GM23338 (cell line): ENCODE measurements around the gene MERTK. TPM values are rescaled to one million over a fixed set of nuclear protein-coding genes. Genes with fewer than 3 reads are reported as not detected.
"Not testable (repeated sequence)": the region's sequence is repeated elsewhere in the genome, so short reads cannot be mapped to it uniquely, and the experiment has no call there.

Experiments used
- ATAC-seq: fragments of 200-7000 bp; cut with Tn5 transposase; 3 replicates; pipeline ENCODE4 v1.9.1; 2020
- DNase-seq: peaks from one replicate; pipeline ENCODE4 v3.0.0-alpha.2; 2015; ENCODE audit warnings: low spot score
- H2AFZ ChIP-seq: fragments of 200-600 bp; sonication (generic); 2 replicates; pipeline ENCODE4 v1.8.0; 2016; ENCODE audit warnings: antibody characterized with exemption, mild to moderate bottlenecking, moderate library complexity
- H3F3A ChIP-seq: fragments of 200-600 bp; sonication (generic); replicated peaks from 2 replicates; pipeline ENCODE4 v1.8.0; 2017; ENCODE audit warnings: antibody characterized with exemption, mixed run types, low read depth
- H3K27ac ChIP-seq: fragments of 200-600 bp; sonication (generic); 2 replicates; pipeline ENCODE4 v1.6.1; 2016; ENCODE audit warnings: low read depth
- H3K27me3 ChIP-seq: fragments of 200-600 bp; sonication (generic); 2 replicates; pipeline ENCODE4 v1.8.0; 2016; ENCODE audit warnings: mild to moderate bottlenecking, mixed run types, moderate library complexity; ENCODE audit not compliant: insufficient read depth
- H3K36me3 ChIP-seq: fragments of 200-600 bp; sonication (generic); 2 replicates; pipeline ENCODE4 v1.8.0; 2016; ENCODE audit warnings: mild to moderate bottlenecking; ENCODE audit not compliant: insufficient read depth
- H3K4me1 ChIP-seq: fragments of 200-600 bp; sonication (generic); 2 replicates; pipeline ENCODE4 v1.8.0; 2016; ENCODE audit warnings: mild to moderate bottlenecking, moderate library complexity; ENCODE audit not compliant: insufficient read depth
- H3K4me2 ChIP-seq: fragments of 200-600 bp; sonication (generic); 2 replicates; pipeline ENCODE4 v1.7.1; 2017; ENCODE audit warnings: mixed run types
- H3K4me3 ChIP-seq: fragments of 200-600 bp; sonication (generic); 2 replicates; pipeline ENCODE4 v1.6.1; 2016; ENCODE audit warnings: mixed run types
- H3K79me2 ChIP-seq: fragments of 200-600 bp; sonication (generic); replicated peaks from 2 replicates; pipeline ENCODE4 v1.8.0; 2017; ENCODE audit warnings: mild to moderate bottlenecking; ENCODE audit not compliant: insufficient read depth
- H3K9me2 ChIP-seq: fragments of 200-600 bp; sonication (generic); 2 replicates; pipeline ENCODE4 v1.8.0; 2017; ENCODE audit not compliant: insufficient read depth
- H4K20me1 ChIP-seq: fragments of 200-600 bp; sonication (generic); replicated peaks from 2 replicates; pipeline ENCODE4 v1.8.0; 2017; ENCODE audit warnings: mild to moderate bottlenecking; ENCODE audit not compliant: insufficient read depth
- H3K27ac Mint-ChIP-seq: 2 replicates; pipeline ENCODE4 v1.8.0; 2020; ENCODE audit warnings: inconsistent platforms, mild to moderate bottlenecking, moderate library complexity, mixed read lengths
- H3K27me3 Mint-ChIP-seq: 3 replicates; pipeline ENCODE4 v1.8.0; 2022; ENCODE audit warnings: low read depth, mild to moderate bottlenecking, moderate library complexity, mixed read lengths, inconsistent platforms; ENCODE audit not compliant: insufficient read depth, poor library complexity
- H3K36me3 Mint-ChIP-seq: 3 replicates; pipeline ENCODE4 v1.8.0; 2021; ENCODE audit warnings: low read depth, mild to moderate bottlenecking, inconsistent platforms, moderate library complexity, mixed read lengths
- H3K4me1 Mint-ChIP-seq: 3 replicates; pipeline ENCODE4 v1.8.0; 2020; ENCODE audit warnings: mild to moderate bottlenecking, inconsistent platforms, mixed read lengths
- H3K4me3 Mint-ChIP-seq: 3 replicates; pipeline ENCODE4 v1.8.0; 2021; ENCODE audit warnings: moderate library complexity, mild to moderate bottlenecking, inconsistent platforms, mixed read lengths
- H3K9me3 Mint-ChIP-seq: 3 replicates; pipeline ENCODE4 v1.8.0; 2020; ENCODE audit warnings: moderate library complexity, mild to moderate bottlenecking, inconsistent platforms, mixed read lengths
- ETS1 ChIP-seq: IDR thresholded peaks from 2 replicates; pipeline ENCODE4 v1.6.1; 2016; ENCODE audit warnings: antibody characterized with exemption
- EZH2 ChIP-seq: fragments of 200-600 bp; sonication (generic); IDR thresholded peaks from one replicate; pipeline ENCODE4 v1.8.0; 2017; ENCODE audit warnings: antibody characterized with exemption, mild to moderate bottlenecking, low read depth; ENCODE audit not compliant: unreplicated experiment
- EZH2phosphoT487 ChIP-seq: fragments of 200-600 bp; sonication (generic); IDR thresholded peaks from one replicate; pipeline ENCODE4 v1.8.1; 2018; ENCODE audit warnings: antibody characterized with exemption; ENCODE audit not compliant: unreplicated experiment
- JUNB ChIP-seq: IDR thresholded peaks from one replicate; pipeline ENCODE4 v1.6.1; 2016; ENCODE audit warnings: antibody characterized with exemption; ENCODE audit not compliant: unreplicated experiment
- NANOG ChIP-seq: IDR thresholded peaks from 2 replicates; pipeline ENCODE4 v1.6.1; 2016; ENCODE audit warnings: antibody characterized with exemption, borderline replicate concordance
- POLR2AphosphoS5 ChIP-seq: IDR thresholded peaks from 2 replicates; pipeline ENCODE4 v1.6.1; 2016; ENCODE audit warnings: antibody characterized with exemption, low read depth
- ZNF114 ChIP-seq: fragments of 250-450 bp; sonication (Bioruptor Pico); IDR thresholded peaks from 2 replicates; pipeline ENCODE4 v1.5.0; 2020; ENCODE audit warnings: mild to moderate bottlenecking, moderate library complexity
- polyA plus RNA-seq: library from polyadenylated mRNA; unstranded; fragments of >200 nt; fragmentation: Nextera tagmentation; extraction: Ambion mirVana; gene quantifications from 2 replicates; pipeline ENCODE4 v1.2.1, GENCODE V29; 2016
- total RNA-seq: library from RNA; depleted of rRNA; stranded (reverse); fragments of >200 nt; shearing (Covaris generic); gene quantifications from 2 replicates; pipeline ENCODE4 v1.2.3, GENCODE V29; 2014
- TF ChIP-seq, protein P1 (sequence below), 2 experiments: fragments of 200-600 bp in 1 of 2; sonication (generic) in 1 of 2; conservative IDR thresholded peaks; 2 replicates each; pipeline versions ENCODE4 v1.5.1 to v1.6.1; 2016 to 2017; ENCODE audit warnings: antibody characterized with exemption in 2 of 2, low read depth in 2 of 2, mild to moderate bottlenecking in 2 of 2, moderate library complexity in 1 of 2

Gene MERTK
- total and polyA plus RNA-seq, 2 experiments from 2014 or later = 3.0 to 9.0 TPM

DNA sequence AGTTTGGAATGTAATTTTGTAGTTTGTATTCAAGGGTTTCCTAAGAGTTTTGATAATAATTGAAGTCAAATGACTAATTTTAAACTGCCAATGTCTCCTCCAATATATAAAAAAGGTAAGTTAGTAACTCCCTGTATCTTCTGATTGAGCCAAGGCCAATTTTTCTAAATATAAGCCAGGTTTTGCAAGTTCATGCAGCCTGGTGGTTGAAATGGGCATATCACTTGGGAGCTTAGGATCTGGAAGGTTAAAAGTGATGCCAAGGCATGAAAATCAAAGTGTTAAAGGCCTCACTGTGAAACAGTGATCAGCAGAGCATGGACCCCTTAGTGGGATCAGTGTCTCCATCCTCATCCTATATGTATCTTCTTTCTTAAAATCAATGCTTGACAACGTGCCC, 60.5 kb downstream of the MERTK start:
- Mint-ChIP-seq H3K27me3 (peaks cover 4% of the 10 kb centered on the region), H3K27ac (no peak overlapping the region), H3K4me1 (peaks cover 3% of the 10 kb centered on the region; the same call in 1 of the 3 replicates), H3K36me3 (no peaks in the 10 kb centered on the region), H3K9me3 (no peaks in the 10 kb centered on the region), H3K4me3 (no peak overlapping the region)
- H3K79me2 ChIP-seq = no peaks in the 10 kb centered on the region
- no peak overlapping the region for H3K27ac ChIP-seq
- no peak overlapping the region for H2AFZ ChIP-seq
- H3F3A ChIP-seq = no peaks in the 10 kb centered on the region
- H3K36me3 ChIP-seq = no peaks in the 10 kb centered on the region
- H3K27me3 ChIP-seq = no peaks in the 10 kb centered on the region
- no peak overlapping the region for H3K4me3 ChIP-seq
- 0 out of 2 replicates have a peak, but pooled peaks cover 5% of the 10 kb centered on the region for H3K9me2 ChIP-seq
- TF ChIP-seq, protein P1, sequence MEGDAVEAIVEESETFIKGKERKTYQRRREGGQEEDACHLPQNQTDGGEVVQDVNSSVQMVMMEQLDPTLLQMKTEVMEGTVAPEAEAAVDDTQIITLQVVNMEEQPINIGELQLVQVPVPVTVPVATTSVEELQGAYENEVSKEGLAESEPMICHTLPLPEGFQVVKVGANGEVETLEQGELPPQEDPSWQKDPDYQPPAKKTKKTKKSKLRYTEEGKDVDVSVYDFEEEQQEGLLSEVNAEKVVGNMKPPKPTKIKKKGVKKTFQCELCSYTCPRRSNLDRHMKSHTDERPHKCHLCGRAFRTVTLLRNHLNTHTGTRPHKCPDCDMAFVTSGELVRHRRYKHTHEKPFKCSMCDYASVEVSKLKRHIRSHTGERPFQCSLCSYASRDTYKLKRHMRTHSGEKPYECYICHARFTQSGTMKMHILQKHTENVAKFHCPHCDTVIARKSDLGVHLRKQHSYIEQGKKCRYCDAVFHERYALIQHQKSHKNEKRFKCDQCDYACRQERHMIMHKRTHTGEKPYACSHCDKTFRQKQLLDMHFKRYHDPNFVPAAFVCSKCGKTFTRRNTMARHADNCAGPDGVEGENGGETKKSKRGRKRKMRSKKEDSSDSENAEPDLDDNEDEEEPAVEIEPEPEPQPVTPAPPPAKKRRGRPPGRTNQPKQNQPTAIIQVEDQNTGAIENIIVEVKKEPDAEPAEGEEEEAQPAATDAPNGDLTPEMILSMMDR (conservative IDR thresholded peaks at IDR 0.05; ENCODE audit: low read depth in 2 of 2) = peak in 1 of 2 experiments; percentile 46; a peak in 2 of 4 replicates
- no peak for TF ChIP-seq JUNB
- H3K4me2 ChIP-seq = no peak overlapping the region
- H4K20me1 ChIP-seq = no peaks in the 10 kb centered on the region
- H3K4me1 ChIP-seq = peaks cover 6% of the 10 kb centered on the region
- DNase-seq (peak; percentile 37), ATAC-seq (no peak)

- H3K9me3 Mint-ChIP-seq = no peaks in the 10 kb centered on the region
- H3K36me3 Mint-ChIP-seq = no peaks in the 10 kb centered on the region
- peaks cover 3% of the 10 kb centered on the region; the same call in 1 of the 3 replicates for H3K4me1 Mint-ChIP-seq
- DNase-seq = no peak
- 0 out of 2 replicates have a peak, but pooled peaks cover 5% of the 10 kb centered on the region for H3K9me2 ChIP-seq
- H3K27me3 Mint-ChIP-seq = peaks cover 4% of the 10 kb centered on the region
- no peak overlapping the region for H2AFZ ChIP-seq
- H3K79me2 ChIP-seq = no peaks in the 10 kb centered on the region
- no peak overlapping the region for H3K27ac ChIP-seq
- no peak overlapping the region for H3K4me3 ChIP-seq
- no peaks in the 10 kb centered on the region for H3K27me3 ChIP-seq
- no peak overlapping the region for H3K27ac Mint-ChIP-seq
- H3F3A ChIP-seq = no peaks in the 10 kb centered on the region
- no peak overlapping the region for H3K4me2 ChIP-seq
- ATAC-seq = no peak
- no peaks in the 10 kb centered on the region for H4K20me1 ChIP-seq
- peaks cover 6% of the 10 kb centered on the region for H3K4me1 ChIP-seq
- no peak overlapping the region for H3K4me3 Mint-ChIP-seq
- TF ChIP-seq ZNF114 (CRISPR knock-in tag) (no peak), POLR2AphosphoS5 (no peak), JUNB (no peak), EZH2phosphoT487 (no peak), EZH2 (no peak), NANOG (no peak), ETS1 (no peak)
- TF ChIP-seq, protein P1 (conservative IDR thresholded peaks at IDR 0.05; ENCODE audit: low read depth in 2 of 2) = no peak
- H3K36me3 ChIP-seq = no peaks in the 10 kb centered on the region
These were observed 63.3 kb downstream of the MERTK start for GRCh38 chr2:111961663-111962062.

DNA sequence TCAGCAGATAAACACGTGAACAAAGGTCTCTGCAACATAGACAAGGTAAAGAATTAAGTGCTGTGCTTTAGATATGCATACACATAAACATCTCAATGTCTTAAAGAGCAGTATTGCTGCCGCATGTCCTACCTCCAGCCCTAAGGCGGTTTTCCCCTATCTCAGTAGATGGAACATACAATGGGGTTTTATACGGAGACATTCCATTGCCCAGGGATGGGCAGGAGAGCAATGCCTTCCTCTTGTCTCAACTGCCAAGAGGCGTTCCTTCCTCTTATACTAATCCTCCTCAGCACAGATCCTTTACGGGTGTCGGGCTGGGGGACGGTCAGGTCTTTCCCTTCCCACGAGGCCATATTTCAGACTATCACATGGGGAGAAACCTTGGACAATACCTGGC, 64.7 kb downstream of the MERTK start:
- not testable (repeated sequence) for H2AFZ ChIP-seq, H4K20me1 ChIP-seq, H3K9me3 Mint-ChIP-seq, H3K27me3 Mint-ChIP-seq, H3K9me2 ChIP-seq, H3K4me2 ChIP-seq, H3K4me3 Mint-ChIP-seq, DNase-seq, H3K4me1 ChIP-seq, H3K4me3 ChIP-seq, H3K36me3 ChIP-seq, H3K27ac ChIP-seq, H3K36me3 Mint-ChIP-seq, ATAC-seq, H3F3A ChIP-seq, H3K27ac Mint-ChIP-seq, H3K79me2 ChIP-seq, H3K4me1 Mint-ChIP-seq, H3K27me3 ChIP-seq

GRCh38 chr2:111963508-111963907, 65.1 kb downstream of the MERTK start:
- H3K4me1 ChIP-seq, H3K9me2 ChIP-seq, H3F3A ChIP-seq, H4K20me1 ChIP-seq, H3K4me2 ChIP-seq, H3K27me3 Mint-ChIP-seq, H3K4me1 Mint-ChIP-seq, ATAC-seq, H3K36me3 ChIP-seq, DNase-seq, H3K27ac ChIP-seq, H3K79me2 ChIP-seq, H3K4me3 ChIP-seq, H3K36me3 Mint-ChIP-seq, H3K9me3 Mint-ChIP-seq, H2AFZ ChIP-seq, H3K27ac Mint-ChIP-seq, H3K4me3 Mint-ChIP-seq, H3K27me3 ChIP-seq: not testable (repeated sequence)
